ENCODE results near the gene CALHM2.
"Not testable (repeated sequence)": the region's sequence is repeated elsewhere in the genome, so short reads cannot be mapped to it uniquely, and the experiment has no call there.

The CALHM2 gene

GRCh38 chr10:103451831-103452505, at the start of gene CALHM2:
CALHM2 (minus strand) TSS chr10:103452370; CDS start chr10:103449941, 2,429 bp downstream.
- DNase-seq = peak; percentile 49

GRCh38 chr10:103501186-103501585, 49.0 kb upstream of the CALHM2 start:
- DNase-seq = no peak

DNA sequence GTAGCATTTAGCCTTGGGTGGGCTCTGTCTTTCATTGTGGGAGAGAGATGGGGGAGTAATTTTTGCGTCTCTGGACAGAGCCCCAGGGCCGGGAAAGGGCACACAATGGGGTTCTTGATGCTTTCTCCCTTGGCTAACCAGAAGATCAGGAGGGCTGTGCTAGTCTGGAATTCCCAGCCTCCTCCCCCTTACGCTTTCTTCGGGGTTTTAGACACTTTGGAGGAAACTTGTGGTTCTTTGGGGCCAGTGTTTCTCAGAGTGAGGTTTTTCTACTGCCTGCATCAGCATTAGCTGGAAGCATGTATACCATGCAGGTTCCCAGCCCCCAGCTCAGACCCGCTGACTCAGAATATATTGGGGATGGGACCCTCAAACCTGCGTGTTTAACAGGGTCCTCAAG, 48.3 kb upstream of the CALHM2 start:
- DNase-seq = no peak

- DNase-seq = no peak
Measured at GRCh38 chr10:103499881-103500280, 47.7 kb upstream of the CALHM2 start.

- DNase-seq = no peak
Measured at GRCh38 chr10:103498936-103499638, 46.9 kb upstream of the CALHM2 start.

- DNase-seq = no peak
Measured at GRCh38 chr10:103497161-103497915, 45.2 kb upstream of the CALHM2 start.

DNA sequence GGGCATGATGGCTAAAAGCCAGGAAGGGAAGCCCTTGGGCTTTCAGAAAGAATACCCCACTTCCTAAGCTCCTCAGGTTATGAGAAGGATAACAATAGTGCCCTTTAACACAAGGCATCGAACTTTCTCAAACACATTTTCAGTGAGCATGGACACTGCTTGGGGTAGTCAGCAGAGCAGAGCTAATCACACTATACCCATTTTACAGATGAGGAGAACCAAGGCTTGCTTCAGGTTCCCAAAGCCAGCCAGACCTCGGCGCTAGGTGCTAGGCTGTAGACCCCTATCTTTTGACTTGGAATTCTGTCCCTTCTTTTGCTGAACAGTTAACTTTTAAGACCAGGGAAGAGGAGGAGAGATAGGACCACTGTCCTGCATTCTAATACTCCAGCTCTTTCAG, 43.2 kb upstream of the CALHM2 start:
- DNase-seq = no peak

- DNase-seq = no peak
Measured at GRCh38 chr10:103493916-103494877, 42.0 kb upstream of the CALHM2 start.

- DNase-seq = no peak
Measured at GRCh38 chr10:103493362-103493915, 41.3 kb upstream of the CALHM2 start, which contains the start of gene NEURL1. NEURL1 (plus strand) TSS chr10:103493705; CDS start chr10:103494388, 683 bp downstream.

GRCh38 chr10:103492655-103493261, 40.6 kb upstream of the CALHM2 start:
- DNase-seq = no peak

GRCh38 chr10:103491729-103492364, 39.7 kb upstream of the CALHM2 start:
- DNase-seq = peak; percentile 95

DNA sequence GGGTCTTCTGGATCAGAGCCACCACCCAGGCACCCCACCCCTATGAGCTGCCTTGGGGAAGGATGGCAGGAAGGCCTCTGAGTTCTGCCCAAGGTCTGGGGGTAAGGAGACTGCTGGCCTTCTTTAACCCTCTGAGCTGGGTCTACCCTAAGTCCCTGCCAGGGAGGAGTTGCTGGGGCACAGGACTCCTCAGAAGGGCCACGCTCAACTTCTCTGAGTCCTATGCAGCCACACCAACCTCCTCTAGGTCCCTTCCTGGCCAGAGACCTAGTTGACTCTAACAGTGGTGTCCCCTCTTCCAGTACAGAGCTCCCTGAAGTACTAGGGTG, 38.8 kb upstream of the CALHM2 start:
- no peak for DNase-seq

DNA sequence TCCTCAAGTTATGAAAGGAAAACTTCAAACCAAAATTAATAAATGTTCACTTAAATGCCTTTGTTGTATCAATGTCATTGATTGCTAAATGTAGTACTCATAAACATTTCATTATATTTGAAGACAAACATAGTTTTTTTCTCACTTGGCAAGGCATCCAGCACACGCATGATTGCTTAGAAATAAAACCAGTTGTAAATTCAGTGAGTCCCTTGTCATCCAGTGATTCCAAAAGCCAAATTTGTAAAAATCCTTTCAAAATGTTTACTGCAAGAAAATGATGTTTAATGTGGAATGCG, 35.2 kb upstream of the CALHM2 start:
- DNase-seq = no peak

GRCh38 chr10:103486635-103487409, 34.7 kb upstream of the CALHM2 start:
- DNase-seq = not testable (repeated sequence)

GRCh38 chr10:103481974-103482531, 29.9 kb upstream of the CALHM2 start:
- DNase-seq = peak; percentile 67

GRCh38 chr10:103480521-103480920, 28.4 kb upstream of the CALHM2 start:
- no peak for DNase-seq

DNA sequence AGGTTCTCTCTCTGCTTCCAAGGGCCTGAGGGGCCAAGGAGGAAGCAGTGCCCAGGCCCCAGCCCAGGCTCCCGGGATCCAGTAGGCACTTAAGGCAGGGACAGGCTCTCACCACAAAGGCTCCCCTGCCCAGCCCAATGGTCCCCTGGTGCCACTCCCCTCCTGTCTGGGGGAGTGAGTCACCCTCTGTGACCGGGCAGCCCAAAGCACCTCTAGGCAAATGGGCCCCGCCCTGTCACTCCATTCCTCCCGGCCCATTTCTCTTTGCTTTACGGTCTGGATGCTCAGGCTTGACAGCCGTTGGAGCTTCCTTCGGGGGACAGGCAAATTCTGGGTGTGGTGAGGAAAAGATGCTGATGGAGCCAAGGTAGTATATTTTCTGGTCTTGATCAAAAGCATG, 27.0 kb upstream of the CALHM2 start, which contains the start of gene CALHM3:
TSS of gene CALHM3 (minus strand) at position 106 of the 400 bp plus-strand sequence. CDS start 208 bp downstream, outside the sequence.
- no peak for DNase-seq

GRCh38 chr10:103478671-103479070, 26.5 kb upstream of the CALHM2 start:
- no peak for DNase-seq

GRCh38 chr10:103476046-103476768, 24.0 kb upstream of the CALHM2 start:
- DNase-seq = no peak
